OCI-M2 (cell line): ENCODE data around the gene CD2BP2.
"Not testable (repeated sequence)": the region's sequence is repeated elsewhere in the genome, so short reads cannot be mapped to it uniquely, and the experiment has no call there.

ENCODE experiments used
- DNase-seq: peaks from one replicate; lab custom pipeline; 2025; ENCODE audit not compliant: unreplicated experiment; lab: John Stamatoyannopoulos, UW

Gene CD2BP2

DNA sequence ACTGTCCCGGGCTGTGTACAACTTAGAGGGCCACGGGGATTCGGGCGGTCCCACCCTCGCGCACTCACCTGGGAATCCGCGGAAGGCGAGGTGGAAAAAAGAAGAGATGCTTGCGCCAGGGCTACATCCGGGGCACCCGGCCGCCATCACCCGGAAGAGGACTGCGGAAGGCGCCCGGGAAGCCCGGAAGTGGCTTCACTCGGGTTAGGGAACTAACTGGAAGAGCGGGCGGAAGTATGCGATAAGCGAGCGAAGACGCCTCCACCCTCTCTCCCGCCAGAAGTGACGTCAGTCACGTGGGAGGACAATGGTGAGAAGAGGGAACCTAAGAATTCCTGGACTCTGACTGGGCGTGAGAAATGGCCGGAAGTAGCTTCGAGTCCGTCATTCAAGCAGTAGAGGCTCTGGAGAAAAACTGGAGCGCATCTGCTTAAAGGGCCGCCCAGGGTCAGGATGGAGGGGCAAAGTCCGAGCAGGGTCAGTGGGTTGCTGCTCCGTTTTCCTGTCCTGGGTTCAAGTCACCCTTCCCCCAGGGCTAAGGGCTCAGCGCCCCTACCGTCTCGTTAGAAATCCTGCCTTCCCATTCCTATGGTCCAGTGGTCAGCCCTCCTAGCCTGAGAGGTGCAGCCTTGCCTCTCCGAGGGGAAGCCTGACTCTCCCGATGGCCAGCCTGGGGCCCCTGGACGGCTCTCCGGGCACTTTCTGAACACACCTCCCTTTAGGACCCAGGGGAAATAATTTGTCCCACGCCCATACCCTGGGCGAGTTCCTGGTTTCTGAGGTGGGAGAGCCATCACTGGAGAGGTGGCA is at the start of gene CD2BP2:
CD2BP2 (minus strand) TSS at position 165 of the 810 bp plus-strand sequence. CDS start 627 bp downstream, outside the sequence.
- peak; percentile 63 for DNase-seq

GRCh38 chr16:30401768-30402425 is 46.8 kb upstream of the CD2BP2 start:
- no peak for DNase-seq

- DNase-seq: no peak
Observed at GRCh38 chr16:30399435-30400186, 44.5 kb upstream of the CD2BP2 start.

DNA sequence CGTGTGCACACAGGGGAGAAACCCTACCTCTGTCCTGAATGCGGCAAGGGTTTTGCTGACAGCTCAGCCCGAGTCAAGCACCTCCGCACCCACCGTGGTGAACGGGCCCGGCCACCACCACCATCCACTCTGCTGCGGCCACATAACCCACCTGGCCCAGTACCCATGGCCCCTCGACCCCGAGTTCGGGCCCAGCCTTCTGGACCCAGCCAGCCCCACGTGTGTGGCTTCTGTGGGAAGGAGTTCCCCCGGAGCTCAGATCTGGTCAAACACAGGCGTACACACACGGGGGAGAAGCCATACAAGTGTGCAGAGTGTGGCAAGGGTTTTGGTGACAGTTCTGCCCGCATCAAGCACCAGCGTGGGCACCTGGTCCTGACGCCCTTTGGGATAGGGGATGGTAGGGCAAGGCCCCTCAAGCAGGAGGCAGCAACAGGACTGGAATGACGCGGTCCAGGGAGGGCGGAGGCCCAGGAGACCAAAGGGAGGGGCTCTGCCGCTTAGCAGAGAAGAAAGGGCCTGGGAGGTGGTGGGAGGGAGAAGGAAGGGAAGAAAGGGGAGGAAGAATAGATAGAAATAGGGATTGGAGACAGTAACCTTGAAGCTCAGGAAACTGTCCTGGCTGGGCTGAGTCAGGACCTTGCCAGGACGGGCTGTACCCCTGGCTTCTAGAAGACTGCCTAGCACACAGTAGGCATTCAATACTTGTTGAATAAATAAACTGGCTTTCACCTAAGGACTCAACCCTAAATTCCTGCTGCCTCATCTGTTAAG is 43.7 kb upstream of the CD2BP2 start:
- DNase-seq: no peak

- no peak for DNase-seq
Observed at GRCh38 chr16:30397776-30398660, 42.9 kb upstream of the CD2BP2 start.

DNA sequence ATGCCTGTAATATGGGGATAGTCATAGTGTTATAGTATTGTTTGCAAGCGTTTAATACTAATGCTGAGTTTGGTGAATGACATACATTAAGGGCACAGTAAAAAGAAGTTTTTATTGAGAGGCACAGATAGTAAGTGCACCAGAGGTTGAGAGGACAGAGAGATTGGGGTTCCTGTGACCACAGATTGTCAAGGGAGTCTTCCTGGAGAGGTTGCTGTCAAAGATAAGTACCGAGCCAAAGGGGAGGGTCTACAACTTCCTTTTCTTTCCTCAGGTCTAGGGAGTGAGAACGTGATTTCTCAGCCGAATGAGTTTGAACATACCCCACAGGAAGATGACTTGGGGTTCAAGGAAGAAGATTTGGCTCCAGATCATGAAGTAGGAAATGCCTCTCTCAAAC is 41.9 kb upstream of the CD2BP2 start:
- no peak for DNase-seq

DNA sequence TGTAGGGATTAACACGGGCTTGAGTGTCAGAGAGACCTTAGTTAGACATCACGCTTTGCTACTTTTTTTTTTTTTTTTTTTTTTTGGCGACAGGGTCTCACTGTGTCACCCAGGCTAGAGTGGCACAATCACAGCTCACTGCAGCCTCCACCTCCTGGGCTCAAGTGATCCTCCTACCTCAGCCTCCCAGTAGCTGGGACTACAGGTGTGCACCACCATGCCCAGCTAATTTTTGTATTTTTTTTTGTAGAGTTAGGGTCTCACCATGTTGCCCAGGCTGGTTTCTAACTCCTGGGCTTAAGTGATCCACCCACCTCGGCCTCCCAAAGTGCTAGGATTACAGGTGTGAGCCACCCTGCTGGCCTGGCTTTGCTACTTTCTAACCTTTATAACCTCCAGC is 41.5 kb upstream of the CD2BP2 start:
- not testable (repeated sequence) for DNase-seq

DNA sequence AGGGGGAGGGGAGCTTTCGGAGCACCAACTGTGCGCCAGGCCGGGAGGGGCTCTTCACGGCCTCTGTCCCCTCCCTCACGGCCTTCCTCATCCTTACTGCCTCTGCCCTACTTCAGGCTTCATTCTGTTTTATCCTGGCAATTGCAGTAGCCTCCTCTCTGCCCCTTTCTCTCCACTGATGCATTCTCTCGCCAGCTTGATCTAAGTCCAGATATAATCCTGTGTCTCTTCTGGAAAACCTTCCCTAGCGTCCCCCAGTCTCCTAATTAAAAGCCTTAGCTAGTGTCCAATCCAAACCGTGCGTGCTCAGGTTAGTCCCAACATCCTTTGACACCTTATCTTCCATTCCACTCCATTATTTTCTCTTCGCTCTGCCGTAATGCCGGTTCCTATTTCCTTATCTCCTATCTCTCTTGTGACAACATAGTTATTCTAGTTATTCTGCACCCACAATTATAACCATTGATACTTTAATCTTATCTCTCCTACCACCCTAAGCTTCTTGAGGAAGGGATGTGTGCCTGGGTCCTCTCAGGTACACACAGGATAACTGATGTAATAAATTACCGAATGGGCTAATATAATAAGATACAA is 41.0 kb upstream of the CD2BP2 start:
- no peak for DNase-seq

GRCh38 chr16:30395155-30395991 is 40.3 kb upstream of the CD2BP2 start, which contains the start of gene ZNF48:
ZNF48 (plus strand) TSS chr16:30395420; CDS start chr16:30395795, 375 bp downstream.
- DNase-seq: no peak

GRCh38 chr16:30394592-30395154 is 39.6 kb upstream of the CD2BP2 start:
- no peak for DNase-seq

- DNase-seq: no peak
Observed at GRCh38 chr16:30383521-30383920, 28.4 kb upstream of the CD2BP2 start.

- no peak for DNase-seq
Observed at GRCh38 chr16:30382111-30382881, 27.2 kb upstream of the CD2BP2 start, which contains the start of gene SEPTIN1. SEPTIN1 (minus strand) TSS chr16:30382561; CDS start chr16:30382542, 19 bp downstream.

DNA sequence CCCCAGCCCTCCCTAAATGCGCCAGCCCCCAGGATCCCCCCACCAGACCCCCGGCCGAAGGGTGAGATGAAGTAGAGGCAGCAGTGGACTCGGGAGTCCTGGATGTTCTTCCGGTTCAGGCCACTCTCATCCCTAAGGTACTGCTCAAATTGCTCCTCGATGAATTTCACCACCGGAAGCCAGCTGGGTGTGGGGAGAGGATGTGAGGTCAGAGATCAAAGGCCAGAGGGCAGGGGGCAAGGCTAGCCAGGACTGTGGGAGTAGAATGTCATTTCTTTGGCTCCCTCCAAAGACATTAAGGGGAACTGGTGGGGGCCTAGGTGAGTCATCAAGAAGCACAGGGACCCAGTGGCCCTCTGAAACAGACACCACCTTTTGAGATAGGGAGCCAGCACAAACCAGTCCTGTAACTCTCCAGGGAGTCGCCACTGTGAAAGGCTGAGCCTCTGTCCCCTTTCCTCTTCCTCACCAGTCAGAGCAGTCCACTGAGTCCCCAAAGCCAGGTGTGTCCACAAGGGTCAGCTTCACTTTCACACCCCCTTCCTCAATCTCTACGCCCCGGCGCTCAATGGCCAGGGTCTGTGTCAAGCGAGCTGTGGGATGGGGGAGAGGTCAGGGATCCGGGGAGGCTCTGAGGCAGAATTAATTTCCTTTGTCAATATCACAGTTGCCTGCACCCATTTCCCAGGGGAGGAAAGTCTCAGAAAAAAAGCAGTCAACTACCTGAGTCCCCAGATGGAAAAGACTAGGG is 26.4 kb upstream of the CD2BP2 start:
- DNase-seq: no peak

DNA sequence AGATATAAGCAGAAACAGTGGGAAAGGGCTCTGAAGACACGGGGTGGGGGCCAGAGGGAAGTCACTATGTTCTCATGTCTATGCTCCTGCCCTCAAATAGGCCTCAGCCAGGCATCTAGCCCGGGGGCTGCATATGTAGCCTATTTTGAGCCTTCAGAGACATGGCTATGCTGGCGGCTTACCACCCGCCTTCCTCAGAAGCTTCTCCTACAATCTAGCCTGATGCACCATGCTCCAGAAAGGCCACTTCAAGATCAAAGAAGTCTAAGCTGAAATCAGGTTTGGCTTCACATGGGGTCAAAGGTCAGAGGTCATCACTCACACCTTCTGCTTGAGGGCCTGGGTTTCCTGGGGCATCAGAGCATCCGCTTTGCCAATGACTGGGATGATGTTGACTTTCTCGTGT is 25.7 kb upstream of the CD2BP2 start:
- no peak for DNase-seq

GRCh38 chr16:30380072-30380802 is 25.1 kb upstream of the CD2BP2 start:
- no peak for DNase-seq
